Measurements from ENCODE around the gene TMED10. TPM values are rescaled to one million over a fixed set of nuclear protein-coding genes. Genes with fewer than 3 reads are reported as not detected.

Gene TMED10
- total RNA-seq, 4 donors from 2014 or later, result 226 to 421 (median 365) TPM

DNA sequence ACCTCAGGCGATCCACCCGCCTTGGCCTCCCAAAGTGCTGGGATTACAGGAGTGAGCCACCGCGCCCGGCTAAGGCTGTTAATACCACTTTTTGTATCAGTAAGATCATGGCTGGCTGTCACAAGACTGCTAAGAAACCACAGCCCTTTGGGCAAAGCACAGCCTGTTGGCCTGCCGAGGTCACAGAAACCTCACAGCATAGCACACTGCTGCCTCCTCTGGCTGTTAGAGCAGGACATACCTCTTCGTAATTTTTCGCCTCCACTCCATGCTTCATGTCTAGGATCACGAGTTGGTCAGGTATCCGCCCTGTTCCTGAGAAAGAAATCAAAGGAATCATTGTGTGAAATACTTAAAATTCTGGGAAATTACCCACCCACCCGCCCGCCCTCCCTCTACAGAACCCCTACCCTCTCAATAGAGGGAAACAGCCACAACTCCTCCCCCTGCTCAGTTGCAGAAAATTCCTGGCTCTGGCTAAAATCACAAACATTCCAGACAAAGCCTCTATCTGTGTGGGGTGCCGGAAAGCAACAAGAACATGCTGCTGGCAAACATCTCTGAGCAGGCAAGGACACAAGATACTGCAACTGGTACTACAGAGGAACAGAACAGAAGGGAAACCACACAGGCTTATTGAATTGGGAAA, 28.9 kb downstream of the TMED10 start:
- TF ChIP-seq, protein P1, sequence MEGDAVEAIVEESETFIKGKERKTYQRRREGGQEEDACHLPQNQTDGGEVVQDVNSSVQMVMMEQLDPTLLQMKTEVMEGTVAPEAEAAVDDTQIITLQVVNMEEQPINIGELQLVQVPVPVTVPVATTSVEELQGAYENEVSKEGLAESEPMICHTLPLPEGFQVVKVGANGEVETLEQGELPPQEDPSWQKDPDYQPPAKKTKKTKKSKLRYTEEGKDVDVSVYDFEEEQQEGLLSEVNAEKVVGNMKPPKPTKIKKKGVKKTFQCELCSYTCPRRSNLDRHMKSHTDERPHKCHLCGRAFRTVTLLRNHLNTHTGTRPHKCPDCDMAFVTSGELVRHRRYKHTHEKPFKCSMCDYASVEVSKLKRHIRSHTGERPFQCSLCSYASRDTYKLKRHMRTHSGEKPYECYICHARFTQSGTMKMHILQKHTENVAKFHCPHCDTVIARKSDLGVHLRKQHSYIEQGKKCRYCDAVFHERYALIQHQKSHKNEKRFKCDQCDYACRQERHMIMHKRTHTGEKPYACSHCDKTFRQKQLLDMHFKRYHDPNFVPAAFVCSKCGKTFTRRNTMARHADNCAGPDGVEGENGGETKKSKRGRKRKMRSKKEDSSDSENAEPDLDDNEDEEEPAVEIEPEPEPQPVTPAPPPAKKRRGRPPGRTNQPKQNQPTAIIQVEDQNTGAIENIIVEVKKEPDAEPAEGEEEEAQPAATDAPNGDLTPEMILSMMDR (IDR thresholded peaks at IDR 0.05; ENCODE audit: low read depth), result no peak

GRCh38 chr14:75144944-75145343, 31.5 kb downstream of the TMED10 start:
- TF ChIP-seq, protein P1 (IDR thresholded peaks at IDR 0.05; ENCODE audit: low read depth), result no peak

- TF ChIP-seq, protein P1 (IDR thresholded peaks at IDR 0.05; ENCODE audit: low read depth), result no peak
Measured at GRCh38 chr14:75143761-75144527, 32.5 kb downstream of the TMED10 start.

GRCh38 chr14:75142494-75142893, 33.9 kb downstream of the TMED10 start:
- TF ChIP-seq, protein P1 (IDR thresholded peaks at IDR 0.05; ENCODE audit: low read depth), result no peak

GRCh38 chr14:75141967-75142366, 34.4 kb downstream of the TMED10 start:
- TF ChIP-seq, protein P1 (IDR thresholded peaks at IDR 0.05; ENCODE audit: low read depth), result no peak

DNA sequence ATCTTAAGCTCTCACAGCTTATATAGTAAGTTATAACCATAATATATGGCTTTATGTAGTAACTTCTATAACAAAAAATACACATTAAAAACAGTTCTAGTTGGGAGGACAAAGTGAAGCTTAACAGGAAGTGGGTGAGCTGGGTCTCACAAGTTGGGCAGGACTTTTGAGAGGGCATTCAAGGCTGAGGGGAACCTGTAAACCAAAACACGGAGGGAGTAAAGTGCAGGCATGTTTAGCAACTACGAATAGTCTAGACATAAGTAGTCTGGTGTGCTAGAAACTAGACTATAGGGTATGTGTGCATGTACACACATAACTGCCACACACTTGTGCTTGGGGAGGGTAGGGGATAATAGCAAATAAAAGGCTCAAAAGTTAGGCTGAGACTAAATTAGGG, 35.4 kb downstream of the TMED10 start:
- TF ChIP-seq, protein P1 (IDR thresholded peaks at IDR 0.05; ENCODE audit: low read depth), result no peak

GRCh38 chr14:75140620-75141019, 35.8 kb downstream of the TMED10 start:
- TF ChIP-seq, protein P1 (IDR thresholded peaks at IDR 0.05; ENCODE audit: low read depth), result no peak
